ENCODE data around the gene PLXNC1. TPM values are rescaled to one million over a fixed set of nuclear protein-coding genes. Genes with fewer than 3 reads are reported as not detected.

Gene PLXNC1
- total and polyA plus RNA-seq, 2 of the 8 experiments (the other 6 are each of a cell fraction or from before 2014, with no cell fraction given): 0.83 to 2.0 TPM

- TF ChIP-seq EZH2 (IDR thresholded peaks at IDR 0.05; ENCODE audit: low read depth, low read length, severe bottlenecking) (peak; percentile 62), MAX (IDR thresholded peaks at IDR 0.05) (peak; percentile 52; the same call in 1 of the 2 replicates), EGR1 (IDR thresholded peaks at IDR 0.05; ENCODE audit: borderline replicate concordance, low read depth, low read length) (no peak), NANOG (IDR thresholded peaks at IDR 0.05; ENCODE audit: insufficient read depth, low read depth, low read length, poor library complexity, severe bottlenecking) (no peak), YY1 (IDR thresholded peaks at IDR 0.05; ENCODE audit: low read depth, low read length) (peak; percentile 37; the same call in 1 of the 2 replicates), RNF2 (IDR thresholded peaks at IDR 0.05; ENCODE audit: borderline replicate concordance, low read depth, low read length, missing control alignments, poor library complexity, severe bottlenecking) (no peak), SIN3A (conservative IDR thresholded peaks at IDR 0.05 in 1 of 2, IDR thresholded peaks at IDR 0.05 in 1 of 2; ENCODE audit: low read depth in 1 of 2, low read length in 2 of 2) (no peak), POLR2AphosphoS5 (IDR thresholded peaks at IDR 0.05; ENCODE audit: low read depth, low read length) (no peak), SAP30 (IDR thresholded peaks at IDR 0.05; ENCODE audit: insufficient read depth, insufficient replicate concordance, low read length) (no peak), ASH2L (IDR thresholded peaks at IDR 0.05; ENCODE audit: low read length) (peak; percentile 43), RAD21 (IDR thresholded peaks at IDR 0.05 in 1 of 2, conservative IDR thresholded peaks at IDR 0.05 in 1 of 2; ENCODE audit: low read depth in 2 of 2, low read length in 2 of 2) (peak; percentile 91 to 96)
These were observed 46.4 kb upstream of the PLXNC1 start (continued) for GRCh38 chr12:94101738-94102660.
